Measurements from ENCODE around the gene GALNT2. TPM values are rescaled to one million over a fixed set of nuclear protein-coding genes. Genes with fewer than 3 reads are reported as not detected.

The GALNT2 gene
- total and polyA plus RNA-seq, 7 donors, result 43.7 to 88.7 (median 75.7) TPM

DNA sequence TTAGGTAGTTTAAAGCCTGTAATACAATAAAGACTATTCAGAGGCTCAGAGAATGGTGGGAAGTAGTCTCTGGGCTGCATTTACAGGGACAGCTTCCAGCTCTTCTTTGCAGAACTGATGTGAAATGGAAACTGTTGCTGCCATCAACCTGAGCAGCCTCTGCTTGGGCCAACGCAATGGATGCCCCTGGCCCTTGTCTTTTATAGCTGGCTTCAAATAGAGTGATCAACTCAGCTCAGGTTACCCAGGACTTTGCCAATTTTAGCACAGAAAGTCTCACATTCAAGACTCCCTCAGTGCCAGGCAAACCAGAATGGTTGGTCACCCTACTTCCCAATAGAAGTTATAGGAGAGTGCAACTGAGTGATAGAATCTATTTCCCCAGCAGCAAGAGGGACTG is 18.1 kb upstream of the GALNT2 start:
- Histone ChIP-seq H3K4me1 (no peaks in the 10 kb centered on the region), H3K36me3 (ENCODE audit: insufficient read depth in 1 of 2, low read depth in 1 of 2) (no peaks in the 10 kb centered on the region), H3K27ac (no peak overlapping the region), H3K4me3 (no peak overlapping the region), H3K9me3 (no peaks in the 10 kb centered on the region), H3K27me3 (ENCODE audit: insufficient read depth in 3 of 3, low read length in 2 of 3) (no peaks in the 10 kb centered on the region)
- TF ChIP-seq, protein P1, sequence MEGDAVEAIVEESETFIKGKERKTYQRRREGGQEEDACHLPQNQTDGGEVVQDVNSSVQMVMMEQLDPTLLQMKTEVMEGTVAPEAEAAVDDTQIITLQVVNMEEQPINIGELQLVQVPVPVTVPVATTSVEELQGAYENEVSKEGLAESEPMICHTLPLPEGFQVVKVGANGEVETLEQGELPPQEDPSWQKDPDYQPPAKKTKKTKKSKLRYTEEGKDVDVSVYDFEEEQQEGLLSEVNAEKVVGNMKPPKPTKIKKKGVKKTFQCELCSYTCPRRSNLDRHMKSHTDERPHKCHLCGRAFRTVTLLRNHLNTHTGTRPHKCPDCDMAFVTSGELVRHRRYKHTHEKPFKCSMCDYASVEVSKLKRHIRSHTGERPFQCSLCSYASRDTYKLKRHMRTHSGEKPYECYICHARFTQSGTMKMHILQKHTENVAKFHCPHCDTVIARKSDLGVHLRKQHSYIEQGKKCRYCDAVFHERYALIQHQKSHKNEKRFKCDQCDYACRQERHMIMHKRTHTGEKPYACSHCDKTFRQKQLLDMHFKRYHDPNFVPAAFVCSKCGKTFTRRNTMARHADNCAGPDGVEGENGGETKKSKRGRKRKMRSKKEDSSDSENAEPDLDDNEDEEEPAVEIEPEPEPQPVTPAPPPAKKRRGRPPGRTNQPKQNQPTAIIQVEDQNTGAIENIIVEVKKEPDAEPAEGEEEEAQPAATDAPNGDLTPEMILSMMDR (IDR thresholded peaks at IDR 0.05), result no peak
- ATAC-seq (peak in 2 of 4 donors; percentile 25 to 36), DNase-seq (no peak)
- 15 to 61% (median 35%) methylated on average over 1 of the region's 1 CpG for WGBS, 3 donors
- intact Hi-C loops (cut with DNase I), result no loop called here

GRCh38 chr1:230049731-230050130 is 17.3 kb upstream of the GALNT2 start:
- DNase-seq, result no peak
- ATAC-seq, result peak in 3 of 4 donors; percentile 42 to 68 (median 68)
- Histone ChIP-seq H3K9me3 (no peaks in the 10 kb centered on the region), H3K27ac (no peak overlapping the region), H3K36me3 (ENCODE audit: insufficient read depth in 1 of 2, low read depth in 1 of 2) (no peaks in the 10 kb centered on the region), H3K4me1 (no peaks in the 10 kb centered on the region), H3K27me3 (ENCODE audit: insufficient read depth in 3 of 3, low read length in 2 of 3) (no peaks in the 10 kb centered on the region), H3K4me3 (no peak overlapping the region)
- TF ChIP-seq, protein P1 (IDR thresholded peaks at IDR 0.05), result no peak
- WGBS, 3 donors, result 56 to 67% (median 61%) methylated on average over 2 of the region's 2 CpGs
- intact Hi-C loops (cut with DNase I), result no loop called here

DNA sequence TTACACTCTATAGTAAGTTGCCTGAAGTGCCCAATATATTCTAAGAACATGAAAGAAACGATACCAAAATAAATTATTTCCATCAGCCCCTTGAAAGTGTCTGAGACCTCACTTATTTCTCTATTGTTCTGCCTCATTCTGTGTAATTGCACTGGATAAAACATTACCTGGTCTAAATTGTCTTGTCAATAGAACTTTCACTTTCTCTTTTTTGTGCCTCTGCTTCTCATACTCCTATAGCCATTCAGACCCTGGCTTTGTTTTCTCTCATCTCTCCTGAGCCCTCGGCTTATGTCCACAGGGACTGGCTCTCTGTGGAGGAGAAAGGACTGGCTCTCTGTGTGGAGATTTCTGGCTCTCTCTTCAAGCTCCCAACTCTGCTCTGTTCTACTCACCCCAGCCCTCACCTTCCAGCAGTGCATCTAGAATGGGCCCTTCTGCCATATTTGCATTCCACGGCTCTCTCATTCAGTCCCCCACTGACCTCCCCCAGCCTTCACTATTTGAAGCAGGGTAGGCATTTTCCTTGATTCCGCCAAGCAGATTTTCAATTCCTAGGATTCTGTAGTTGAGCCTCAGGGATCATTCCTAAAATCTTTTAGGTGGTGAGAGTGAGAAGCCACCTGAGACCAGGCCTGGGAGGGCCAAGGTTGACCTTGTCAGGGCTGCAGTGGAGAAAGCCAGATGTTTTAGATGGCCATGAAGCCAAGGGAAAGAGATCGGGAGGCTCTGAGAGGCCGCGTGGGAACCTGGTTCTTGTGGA is 15.9 kb upstream of the GALNT2 start:
- Histone ChIP-seq H3K9me3 (no peaks in the 10 kb centered on the region), H3K4me1 (no peaks in the 10 kb centered on the region), H3K27ac (no peak overlapping the region), H3K36me3 (ENCODE audit: insufficient read depth in 1 of 2, low read depth in 1 of 2) (no peaks in the 10 kb centered on the region), H3K4me3 (no peak overlapping the region), H3K27me3 (ENCODE audit: insufficient read depth in 3 of 3, low read length in 2 of 3) (no peaks in the 10 kb centered on the region)
- intact Hi-C loops (cut with DNase I), result no loop called here
- no peak for ATAC-seq
- 69 to 91% (median 76%) methylated on average over 7 of the region's 7 CpGs for WGBS, 3 donors
- TF ChIP-seq, protein P1 (IDR thresholded peaks at IDR 0.05), result no peak
- no peak for DNase-seq

DNA sequence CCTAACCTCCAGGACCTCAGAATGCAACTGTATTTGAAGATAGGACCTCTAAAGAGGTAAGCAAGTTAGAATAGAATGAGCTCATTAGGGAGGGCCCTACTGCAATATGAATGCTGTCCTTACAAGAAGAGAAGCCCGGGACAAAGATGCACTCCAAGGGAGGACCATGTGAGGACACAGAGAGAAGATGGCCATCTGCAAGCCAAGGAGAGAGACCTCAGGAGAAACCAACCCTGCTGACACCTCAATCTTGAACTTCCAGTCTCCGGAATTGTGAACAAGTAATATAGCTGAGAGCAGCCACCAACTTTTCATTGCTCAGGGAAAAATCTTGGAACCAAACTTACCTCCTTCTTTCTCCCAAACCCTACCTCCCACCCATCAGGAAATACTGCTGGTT is 15.0 kb upstream of the GALNT2 start:
- Histone ChIP-seq H3K27ac (no peak overlapping the region), H3K4me1 (no peaks in the 10 kb centered on the region), H3K4me3 (no peak overlapping the region), H3K9me3 (no peaks in the 10 kb centered on the region), H3K36me3 (ENCODE audit: insufficient read depth in 1 of 2, low read depth in 1 of 2) (no peaks in the 10 kb centered on the region), H3K27me3 (ENCODE audit: insufficient read depth in 3 of 3, low read length in 2 of 3) (no peaks in the 10 kb centered on the region)
- ATAC-seq, result no peak
- 94 to 95% (median 94%) methylated on average over 2 of the region's 2 CpGs for WGBS, 3 donors
- DNase-seq, result no peak
- TF ChIP-seq, protein P1 (IDR thresholded peaks at IDR 0.05), result no peak
- intact Hi-C loops (cut with DNase I), result no loop called here

- ATAC-seq, result no peak
- intact Hi-C loops (cut with DNase I), result no loop called here
- no peak for DNase-seq
- WGBS, 3 donors, result 82 to 95% (median 95%) methylated on average over 5 of the region's 5 CpGs
- Histone ChIP-seq H3K4me3 (no peak overlapping the region), H3K36me3 (ENCODE audit: insufficient read depth in 1 of 2, low read depth in 1 of 2) (no peaks in the 10 kb centered on the region), H3K9me3 (no peaks in the 10 kb centered on the region), H3K27me3 (ENCODE audit: insufficient read depth in 3 of 3, low read length in 2 of 3) (no peaks in the 10 kb centered on the region), H3K27ac (no peak overlapping the region), H3K4me1 (no peaks in the 10 kb centered on the region)
- TF ChIP-seq, protein P1 (IDR thresholded peaks at IDR 0.05), result no peak
Observed at GRCh38 chr1:230052665-230053064, 14.4 kb upstream of the GALNT2 start.

Measured in psoas muscle (tissue), 8 donors.